ENCODE data around the gene RFX3. TPM values are rescaled to one million over a fixed set of nuclear protein-coding genes. Genes with fewer than 3 reads are reported as not detected.

Gene RFX3
- total RNA-seq, 2 experiments from 2014 or later = 22.9 to 24.8 TPM

- peak overlapping the region; percentile 21 to 31 for H3K27ac ChIP-seq (ENCODE audit: low read depth in 1 of 2, low read length in 2 of 2)
- peaks cover 10% of the 10 kb centered on the region for H3K4me1 ChIP-seq (ENCODE audit: insufficient read depth, low read length)
- TF ChIP-seq CTCF (IDR thresholded peaks at IDR 0.05) = no peak
- no peak for DNase-seq
- H3K4me1 Mint-ChIP-seq (ENCODE audit: low read depth) = peaks cover 64% of the 10 kb centered on the region
- ChIA-PET POLR2A (interaction anchor here (1.5 to 6.7 kb wide), 2 partner anchors 28 to 46 kb away, joined by 4 to 115 read pairs; partner anchors contain the start of gene RFX3), CTCF (interaction anchor here (1.0 to 2.6 kb wide), 2 partner anchors 13 to 16 kb away, joined by 3 to 8 read pairs; no protein-coding TSS in a partner anchor)
- no peaks in the 10 kb centered on the region for H3K9me3 Mint-ChIP-seq
- no peaks in the 10 kb centered on the region for H3K27me3 ChIP-seq (ENCODE audit: control insufficient read depth in 1 of 2, insufficient read depth in 2 of 2, low read length in 2 of 2)
- H3K27me3 Mint-ChIP-seq = no peaks in the 10 kb centered on the region
- intact Hi-C loops (cut with DNase I, micrococcal nuclease) = loop anchor here in 1 of 2 experiments (5.0 kb wide), 1 partner anchor 43 kb away; no protein-coding TSS in a partner anchor
- H3K4me3 ChIP-seq (ENCODE audit: low read length) = no peak overlapping the region
- H3K27ac Mint-ChIP-seq = peak overlapping the region; percentile 88
- H3K9me3 ChIP-seq (ENCODE audit: control insufficient read depth in 1 of 2, insufficient read depth in 1 of 2, low read length in 2 of 2) = no peaks in the 10 kb centered on the region
- peak overlapping the region; percentile 18 for H3K4me3 Mint-ChIP-seq
- no peak for ATAC-seq (ENCODE audit: poor library complexity)
- peaks cover 36% of the 10 kb centered on the region for H3K36me3 Mint-ChIP-seq (ENCODE audit: low read depth)
- H3K36me3 ChIP-seq (ENCODE audit: insufficient read depth, low read length) = peaks cover 8% of the 10 kb centered on the region
These were observed 46.1 kb downstream of the RFX3 start for GRCh38 chr9:3479514-3480352.

- Mint-ChIP-seq H3K27ac (peak overlapping the region; percentile 88), H3K9me3 (no peaks in the 10 kb centered on the region), H3K36me3 (ENCODE audit: low read depth) (peaks cover 25% of the 10 kb centered on the region), H3K27me3 (no peaks in the 10 kb centered on the region), H3K4me1 (ENCODE audit: low read depth) (peaks cover 73% of the 10 kb centered on the region), H3K4me3 (peak overlapping the region; percentile 85)
- peak; percentile 75 for ATAC-seq (ENCODE audit: poor library complexity)
- Histone ChIP-seq H3K4me3 (ENCODE audit: low read length) (no peak overlapping the region), H3K27me3 (ENCODE audit: control insufficient read depth in 1 of 2, insufficient read depth in 2 of 2, low read length in 2 of 2) (no peaks in the 10 kb centered on the region), H3K9me3 (ENCODE audit: control insufficient read depth in 1 of 2, insufficient read depth in 1 of 2, low read length in 2 of 2) (no peaks in the 10 kb centered on the region), H3K27ac (ENCODE audit: low read depth in 1 of 2, low read length in 2 of 2) (peak overlapping the region; percentile 14 to 63), H3K36me3 (ENCODE audit: insufficient read depth, low read length) (peaks cover 5% of the 10 kb centered on the region), H3K4me1 (ENCODE audit: insufficient read depth, low read length) (peaks cover 10% of the 10 kb centered on the region)
- intact Hi-C loops (cut with DNase I, micrococcal nuclease) = no loop called here
- DNase-seq = peak in 4 of 14 experiments; percentile 24 to 78 (median 52)
- no peak for TF ChIP-seq CTCF (IDR thresholded peaks at IDR 0.05)
- CTCF ChIA-PET = interaction anchor here (0.7 to 2.6 kb wide), 3 partner anchors 9 to 49 kb away, joined by 3 to 8 read pairs (median 5); no protein-coding TSS in a partner anchor
- POLR2A ChIA-PET = interaction anchor here (1.0 to 6.7 kb wide), 5 partner anchors 11 to 47 kb away, joined by 3 to 115 read pairs (median 4); partner anchors contain the start of gene RFX3
These were observed 47.2 kb downstream of the RFX3 start for GRCh38 chr9:3478549-3478953.

- peaks cover 73% of the 10 kb centered on the region for H3K4me1 Mint-ChIP-seq (ENCODE audit: low read depth)
- intact Hi-C loops (cut with DNase I, micrococcal nuclease) = loop anchor here in 1 of 2 experiments (1.0 kb wide), 1 partner anchor 49 kb away; the partner anchor contains the start of gene RFX3
- no peak for TF ChIP-seq CTCF (IDR thresholded peaks at IDR 0.05)
- peak overlapping the region; percentile 88 for H3K27ac Mint-ChIP-seq
- Histone ChIP-seq H3K4me3 (ENCODE audit: low read length) (peak overlapping the region; percentile 44), H3K4me1 (ENCODE audit: insufficient read depth, low read length) (peaks cover 10% of the 10 kb centered on the region), H3K9me3 (ENCODE audit: control insufficient read depth in 1 of 2, insufficient read depth in 1 of 2, low read length in 2 of 2) (no peaks in the 10 kb centered on the region), H3K27ac (ENCODE audit: low read depth in 1 of 2, low read length in 2 of 2) (peak overlapping the region in 1 of 2 donors; percentile 63), H3K27me3 (ENCODE audit: control insufficient read depth in 1 of 2, insufficient read depth in 2 of 2, low read length in 2 of 2) (no peaks in the 10 kb centered on the region), H3K36me3 (ENCODE audit: insufficient read depth, low read length) (no peaks in the 10 kb centered on the region)
- H3K4me3 Mint-ChIP-seq = peak overlapping the region; percentile 85
- no peaks in the 10 kb centered on the region for H3K27me3 Mint-ChIP-seq
- ChIA-PET CTCF (interaction anchor here (1.8 to 2.6 kb wide), 2 partner anchors 10 to 51 kb away, joined by 5 to 8 read pairs; no protein-coding TSS in a partner anchor), POLR2A (interaction anchor here (1.0 to 6.7 kb wide), 6 partner anchors 9 to 633 kb away, joined by 3 to 115 read pairs (median 5); partner anchors contain the start of genes PUM3 and RFX3)
- ATAC-seq (ENCODE audit: poor library complexity) = peak; percentile 32
- peak in 3 of 14 experiments; percentile 39 to 74 (median 42) for DNase-seq
- H3K9me3 Mint-ChIP-seq = no peaks in the 10 kb centered on the region
- peaks cover 17% of the 10 kb centered on the region for H3K36me3 Mint-ChIP-seq (ENCODE audit: low read depth)
These were observed 48.5 kb downstream of the RFX3 start for GRCh38 chr9:3477236-3477834.
